Tibial nerve (tissue), 3 donors: ENCODE measurements around the gene PTPN2.

Source experiments
- POLR2A ChIP-seq, 2 donors: fragments of 450-650 bp; IDR thresholded peaks; one replicate each; pipeline ENCODE4 v1.6.1; 2017; ENCODE audit warnings: antibody characterized with exemption in 2 of 2, mild to moderate bottlenecking in 2 of 2, moderate library complexity in 2 of 2
- TF ChIP-seq, protein P1 (sequence below), 5 experiments: fragments of 200-600 bp in 3 of 5; fragments of 450-650 bp in 2 of 5; sonication (generic) in 3 of 5; IDR thresholded peaks; one replicate each; pipeline ENCODE4 v1.5.1; 2016 to 2019; ENCODE audit warnings: antibody characterized with exemption in 5 of 5, mild to moderate bottlenecking in 3 of 5, moderate library complexity in 2 of 5

DNA sequence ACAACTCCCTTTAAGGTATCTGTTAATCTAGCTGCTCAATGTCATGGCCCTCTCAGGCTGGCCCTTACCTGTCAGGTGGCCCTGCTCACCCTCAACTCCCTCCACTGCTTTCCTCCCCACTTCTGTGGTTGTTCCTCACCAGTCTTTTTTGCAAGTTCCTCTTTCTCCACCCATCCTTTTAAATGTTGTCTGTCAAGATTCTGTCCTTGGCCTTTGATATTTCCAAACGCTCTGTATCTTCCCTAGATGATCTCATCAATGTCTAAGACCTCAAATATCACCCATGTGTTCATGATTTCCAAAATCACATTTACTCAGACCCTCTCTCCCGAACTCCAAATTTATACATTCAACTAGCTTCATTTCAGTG lies 3.5 kb downstream of the PTPN2 start:
- TF ChIP-seq, protein P1, sequence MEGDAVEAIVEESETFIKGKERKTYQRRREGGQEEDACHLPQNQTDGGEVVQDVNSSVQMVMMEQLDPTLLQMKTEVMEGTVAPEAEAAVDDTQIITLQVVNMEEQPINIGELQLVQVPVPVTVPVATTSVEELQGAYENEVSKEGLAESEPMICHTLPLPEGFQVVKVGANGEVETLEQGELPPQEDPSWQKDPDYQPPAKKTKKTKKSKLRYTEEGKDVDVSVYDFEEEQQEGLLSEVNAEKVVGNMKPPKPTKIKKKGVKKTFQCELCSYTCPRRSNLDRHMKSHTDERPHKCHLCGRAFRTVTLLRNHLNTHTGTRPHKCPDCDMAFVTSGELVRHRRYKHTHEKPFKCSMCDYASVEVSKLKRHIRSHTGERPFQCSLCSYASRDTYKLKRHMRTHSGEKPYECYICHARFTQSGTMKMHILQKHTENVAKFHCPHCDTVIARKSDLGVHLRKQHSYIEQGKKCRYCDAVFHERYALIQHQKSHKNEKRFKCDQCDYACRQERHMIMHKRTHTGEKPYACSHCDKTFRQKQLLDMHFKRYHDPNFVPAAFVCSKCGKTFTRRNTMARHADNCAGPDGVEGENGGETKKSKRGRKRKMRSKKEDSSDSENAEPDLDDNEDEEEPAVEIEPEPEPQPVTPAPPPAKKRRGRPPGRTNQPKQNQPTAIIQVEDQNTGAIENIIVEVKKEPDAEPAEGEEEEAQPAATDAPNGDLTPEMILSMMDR (IDR thresholded peaks at IDR 0.05) = no peak
- no peak for TF ChIP-seq POLR2A (IDR thresholded peaks at IDR 0.05)
